ENCODE results near the gene PRADC1.
A peak's percentile ranks its signal among the peaks of the same experiment; 100 is the strongest.

Gene PRADC1

GRCh38 chr2:73249636-73250035, 16.6 kb upstream of the PRADC1 start:
- in situ Hi-C loops (cut with HindIII; ENCODE audit: low sequenced_read_pairs) = no loop called here
- H3K4me3 ChIP-seq (ENCODE audit: low read depth, low read length) = no peak overlapping the region
- no peak for DNase-seq (ENCODE audit: low read depth)
- TF ChIP-seq CTCF (IDR thresholded peaks at IDR 0.05; ENCODE audit: low read depth, low read length, missing control alignments) = no peak

GRCh38 chr2:73246850-73247249, 13.8 kb upstream of the PRADC1 start:
- TF ChIP-seq CTCF (IDR thresholded peaks at IDR 0.05; ENCODE audit: low read depth, low read length, missing control alignments) = no peak
- H3K4me3 ChIP-seq (ENCODE audit: low read depth, low read length) = no peak overlapping the region
- DNase-seq (ENCODE audit: low read depth) = no peak
- in situ Hi-C loops (cut with HindIII; ENCODE audit: low sequenced_read_pairs) = no loop called here

GRCh38 chr2:73244580-73244979, 11.5 kb upstream of the PRADC1 start:
- no peak for TF ChIP-seq CTCF (IDR thresholded peaks at IDR 0.05; ENCODE audit: low read depth, low read length, missing control alignments)
- in situ Hi-C loops (cut with HindIII; ENCODE audit: low sequenced_read_pairs) = loop anchor here (5.0 kb wide), 1 partner anchor 48 kb away; the partner anchor contains the start of gene EGR4
- no peak overlapping the region for H3K4me3 ChIP-seq (ENCODE audit: low read depth, low read length)
- DNase-seq (ENCODE audit: low read depth) = no peak

- in situ Hi-C loops (cut with HindIII; ENCODE audit: low sequenced_read_pairs) = loop anchor here (5.0 kb wide), 1 partner anchor 48 kb away; the partner anchor contains the start of gene EGR4
- peak; percentile 81 for DNase-seq (ENCODE audit: low read depth)
- no peak for TF ChIP-seq CTCF (IDR thresholded peaks at IDR 0.05; ENCODE audit: low read depth, low read length, missing control alignments)
- H3K4me3 ChIP-seq (ENCODE audit: low read depth, low read length) = no peak overlapping the region
Measured at GRCh38 chr2:73243884-73244570, 11.0 kb upstream of the PRADC1 start.

- in situ Hi-C loops (cut with HindIII; ENCODE audit: low sequenced_read_pairs) = loop anchor here (5.0 kb wide), 1 partner anchor 53 kb away; the partner anchor contains the start of gene EGR4
- peak; percentile 46 for DNase-seq (ENCODE audit: low read depth)
- H3K4me3 ChIP-seq (ENCODE audit: low read depth, low read length) = no peak overlapping the region
- no peak for TF ChIP-seq CTCF (IDR thresholded peaks at IDR 0.05; ENCODE audit: low read depth, low read length, missing control alignments)
Measured at GRCh38 chr2:73239776-73240175, 6.7 kb upstream of the PRADC1 start.

- in situ Hi-C loops (cut with HindIII; ENCODE audit: low sequenced_read_pairs) = no loop called here
- no peak overlapping the region for H3K4me3 ChIP-seq (ENCODE audit: low read depth, low read length)
- TF ChIP-seq CTCF (IDR thresholded peaks at IDR 0.05; ENCODE audit: low read depth, low read length, missing control alignments) = no peak
- DNase-seq (ENCODE audit: low read depth) = no peak
Measured at GRCh38 chr2:73238976-73239375, 5.9 kb upstream of the PRADC1 start.

Data from astrocyte of the cerebellum (primary cell).